MCF 10A (cell line): ENCODE results near the gene KIAA1614. TPM values are rescaled to one million over a fixed set of nuclear protein-coding genes. Genes with fewer than 3 reads are reported as not detected.

Source experiments
- BruUV-seq: library from RNA; stranded (reverse); fragments of 400-500 nt; replicated peaks from 2 replicates; lab custom pipeline; 2021; lab: Mats Ljungman, UMichigan
- CTCF ChIA-PET: fragments of 300-600 bp; sonication (Branson Sonifier 250); formaldehyde crosslinking; extraction: SDS; loops from one replicate; lab custom pipeline; 2021; ENCODE audit warnings: antibody characterized with exemption, inconsistent platforms; lab: Yijun Ruan, JAX
- POLR2A ChIA-PET: fragments of 300-600, 350-650 bp; sonication (Branson Sonifier 250); formaldehyde crosslinking; extraction: SDS; loops from one replicate; lab custom pipeline; 2020; ENCODE audit warnings: antibody characterized with exemption, inconsistent platforms; lab: Yijun Ruan, JAX
- DNase-seq: peaks from one replicate; pipeline ENCODE4 v3.0.0-alpha.2; 2018; ENCODE audit not compliant: unreplicated experiment
- H3K27ac Mint-ChIP-seq: one replicate; pipeline ENCODE4 v1.8.0; 2022; ENCODE audit warnings: mild to moderate bottlenecking, low read depth, mixed read lengths; ENCODE audit not compliant: unreplicated experiment
- H3K27me3 Mint-ChIP-seq: one replicate; pipeline ENCODE4 v1.8.0; 2022; ENCODE audit warnings: mixed read lengths; ENCODE audit not compliant: insufficient read depth, unreplicated experiment
- H3K36me3 Mint-ChIP-seq: one replicate; pipeline ENCODE4 v1.8.0; 2022; ENCODE audit warnings: mild to moderate bottlenecking, moderate library complexity, mixed read lengths; ENCODE audit not compliant: insufficient read depth, unreplicated experiment
- H3K4me1 Mint-ChIP-seq: one replicate; pipeline ENCODE4 v1.8.0; 2022; ENCODE audit warnings: mixed read lengths; ENCODE audit not compliant: insufficient read depth, unreplicated experiment
- H3K4me3 Mint-ChIP-seq: one replicate; pipeline ENCODE4 v1.8.0; 2022; ENCODE audit warnings: mild to moderate bottlenecking, moderate library complexity, mixed read lengths; ENCODE audit not compliant: unreplicated experiment
- H3K9me3 Mint-ChIP-seq: one replicate; pipeline ENCODE4 v1.8.0; 2022; ENCODE audit warnings: mixed read lengths; ENCODE audit not compliant: unreplicated experiment
- CTCF ChIP-seq: fragments of 200-600 bp; IDR thresholded peaks from one replicate; pipeline ENCODE4 v1.8.0; 2022; ENCODE audit warnings: antibody characterized with exemption, mild to moderate bottlenecking; ENCODE audit not compliant: unreplicated experiment
- intact Hi-C: fragments of 100-400 bp; cut with micrococcal nuclease; formaldehyde crosslinking; loops from 2 replicates; pipeline ENCODE4 v1.14.1; 2022
- total RNA-seq: library from RNA; stranded (reverse); gene quantifications from 2 replicates; pipeline ENCODE4 v1.2.3, GENCODE V29; 2022

The KIAA1614 gene
- total RNA-seq, 1 experiment from 2014 or later: 1.1 TPM

GRCh38 chr1:180924939-180925338 lies 12.2 kb downstream of the KIAA1614 start:
- TF ChIP-seq CTCF: no peak
- Mint-ChIP-seq H3K4me3 (no peak overlapping the region), H3K27ac (no peak overlapping the region), H3K27me3 (no peaks in the 10 kb centered on the region), H3K36me3 (no peaks in the 10 kb centered on the region), H3K9me3 (no peaks in the 10 kb centered on the region), H3K4me1 (peaks cover 9% of the 10 kb centered on the region)
- DNase-seq: no peak
- intact Hi-C loops: no loop called here
- BruUV-seq: no TSS peak
- POLR2A ChIA-PET: no interaction called here
- CTCF ChIA-PET: interaction anchor here (0.5 to 1.1 kb wide), 6 partner anchors 10 to 241 kb away, joined by 3 to 5 read pairs (median 3); no protein-coding TSS in a partner anchor

DNA sequence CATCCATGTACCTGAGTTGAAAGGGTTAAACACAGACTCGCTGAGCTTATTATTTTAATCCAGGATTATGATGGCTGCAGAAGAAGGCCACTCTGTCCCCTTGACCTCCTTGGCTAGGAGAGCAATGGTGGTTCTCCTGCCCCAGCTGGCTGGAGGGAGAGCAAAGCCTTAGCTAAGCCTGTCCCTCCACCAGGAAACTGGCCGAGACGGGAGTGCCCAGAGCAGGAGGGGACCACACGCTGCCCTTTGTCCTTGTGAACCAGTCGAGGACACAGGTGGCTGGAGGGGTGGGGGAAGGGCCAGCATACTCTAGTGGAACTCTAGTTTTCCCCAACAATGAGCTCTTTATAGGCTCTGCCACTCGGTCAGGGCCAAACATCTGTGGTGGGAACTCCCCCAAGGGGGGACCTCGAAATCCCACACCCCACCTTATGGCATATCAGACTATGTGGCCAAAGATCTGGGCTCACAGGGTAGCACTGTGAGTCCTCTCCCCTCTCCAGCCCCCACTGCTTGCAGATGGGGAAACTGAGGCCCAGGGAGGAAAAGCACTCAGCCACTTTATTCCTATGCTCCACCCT lies 12.9 kb downstream of the KIAA1614 start:
- intact Hi-C loops: no loop called here

DNA sequence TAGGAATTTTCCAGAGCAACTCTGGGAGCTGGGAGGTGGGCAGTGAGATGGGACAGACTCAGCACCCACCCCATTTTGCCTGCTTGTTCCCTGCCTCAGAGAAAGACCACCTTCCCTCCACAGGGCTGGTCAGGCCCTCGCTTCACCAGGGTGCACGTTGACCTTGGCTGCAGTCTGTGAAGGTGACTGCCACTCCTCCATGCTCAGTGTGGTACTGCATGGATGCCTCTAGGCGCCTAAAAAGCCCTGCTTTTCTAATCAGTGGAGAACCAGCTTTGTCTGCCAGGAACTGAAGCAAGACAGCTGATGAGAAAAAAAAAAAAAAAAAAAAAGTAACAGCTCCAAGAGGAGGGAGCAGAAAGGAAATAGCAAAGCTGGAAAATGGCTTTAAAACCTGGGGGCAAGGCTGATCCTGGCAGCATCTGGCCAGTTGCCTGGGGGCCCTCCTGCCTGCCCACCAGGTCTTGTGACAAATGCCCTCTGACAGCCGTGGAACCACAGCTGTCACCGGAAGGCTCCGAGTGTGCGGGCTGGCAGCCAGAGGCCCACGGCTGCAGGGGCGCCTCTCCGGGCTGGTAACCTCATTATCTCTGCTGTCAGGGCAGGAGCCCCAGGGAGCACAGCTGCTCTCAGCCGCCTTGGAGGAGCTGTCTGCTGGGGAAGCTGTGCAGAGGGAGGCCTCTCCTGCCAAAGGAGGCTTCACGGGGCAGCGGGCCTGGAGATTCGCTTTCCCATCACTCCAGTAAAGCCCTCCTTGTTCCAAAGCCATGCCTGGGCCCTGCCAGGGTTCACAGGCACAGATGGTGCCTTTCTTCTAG lies 13.7 kb downstream of the KIAA1614 start:
- Mint-ChIP-seq H3K4me3 (no peak overlapping the region), H3K27me3 (no peaks in the 10 kb centered on the region), H3K4me1 (peaks cover 9% of the 10 kb centered on the region), H3K27ac (no peak overlapping the region), H3K36me3 (no peaks in the 10 kb centered on the region), H3K9me3 (no peaks in the 10 kb centered on the region)
- BruUV-seq: no TSS peak
- ChIA-PET CTCF (interaction anchor here (0.6 to 1.6 kb wide), 4 partner anchors 11 to 234 kb away, joined by 3 to 4 read pairs (median 3); no protein-coding TSS in a partner anchor), POLR2A (no interaction called here)
- intact Hi-C loops: no loop called here
- DNase-seq: no peak
- no peak for TF ChIP-seq CTCF

More for the DNA sequence above, 12.9 kb downstream of the KIAA1614 start:
- BruUV-seq: no TSS peak
- Mint-ChIP-seq H3K9me3 (no peaks in the 10 kb centered on the region), H3K27me3 (no peaks in the 10 kb centered on the region), H3K36me3 (no peaks in the 10 kb centered on the region), H3K4me1 (peaks cover 9% of the 10 kb centered on the region), H3K27ac (no peak overlapping the region), H3K4me3 (no peak overlapping the region)
- no peak for TF ChIP-seq CTCF
- DNase-seq: no peak
- ChIA-PET CTCF (interaction anchor here (0.5 to 1.6 kb wide), 8 partner anchors 10 to 241 kb away, joined by 3 to 5 read pairs (median 3); no protein-coding TSS in a partner anchor), POLR2A (no interaction called here)

GRCh38 chr1:180927348-180927747 lies 14.7 kb downstream of the KIAA1614 start:
- BruUV-seq: no TSS peak
- CTCF ChIA-PET: interaction anchor here (1.6 kb wide), 1 partner anchor 12 kb away, joined by 3 read pairs; no protein-coding TSS in a partner anchor
- Mint-ChIP-seq H3K4me1 (peaks cover 9% of the 10 kb centered on the region), H3K27me3 (no peaks in the 10 kb centered on the region), H3K27ac (no peak overlapping the region), H3K4me3 (no peak overlapping the region), H3K36me3 (no peaks in the 10 kb centered on the region), H3K9me3 (no peaks in the 10 kb centered on the region)
- intact Hi-C loops: no loop called here
- POLR2A ChIA-PET: no interaction called here
- no peak for DNase-seq
- TF ChIP-seq CTCF: no peak
